Vagina (tissue), 2 donors: ENCODE data around the gene VPS26C.

ENCODE experiments used
- POLR2A ChIP-seq, 2 donors: fragments of 450-650 bp; IDR thresholded peaks; one replicate each; pipeline ENCODE4 v1.6.1; 2017; ENCODE audit warnings: antibody characterized with exemption in 2 of 2, mild to moderate bottlenecking in 2 of 2, moderate library complexity in 2 of 2
- POLR2AphosphoS5 ChIP-seq, 2 donors: sonication (generic); formaldehyde crosslinking; IDR thresholded peaks; one replicate each; pipeline ENCODE4 v1.9.0; 2017; ENCODE audit warnings: antibody characterized with exemption in 2 of 2, mild to moderate bottlenecking in 2 of 2, low read depth in 1 of 2; ENCODE audit not compliant: insufficient read depth in 1 of 2
- TF ChIP-seq, protein P1 (sequence below), 3 experiments: fragments of 450-650 bp in 2 of 3; fragments of 200-600 bp in 1 of 3; sonication (generic) in 1 of 3; IDR thresholded peaks; one replicate each; pipeline ENCODE4 v1.5.1; 2017 to 2019; ENCODE audit warnings: antibody characterized with exemption in 3 of 3, mild to moderate bottlenecking in 2 of 3, moderate library complexity in 2 of 3

DNA sequence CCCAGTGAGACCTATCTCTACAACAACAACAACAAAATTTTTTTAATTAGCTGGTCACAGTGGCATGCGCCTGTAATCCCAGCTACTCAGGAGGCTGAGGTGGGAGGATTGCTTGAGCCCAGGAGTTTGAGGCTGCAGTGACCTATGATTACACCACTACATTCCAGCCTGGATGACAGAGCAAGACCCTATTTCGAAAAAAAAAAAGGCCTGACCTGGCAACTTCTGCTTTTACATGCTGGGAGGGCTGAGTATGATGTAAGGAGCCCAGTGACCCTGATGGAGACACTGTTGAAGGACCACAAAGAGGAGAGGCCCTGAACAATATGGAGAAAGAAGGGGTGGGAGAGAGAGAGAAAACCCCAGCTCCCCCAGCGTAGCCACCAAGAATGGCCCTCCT is 9.2 kb upstream of the VPS26C start:
- TF ChIP-seq, protein P1, sequence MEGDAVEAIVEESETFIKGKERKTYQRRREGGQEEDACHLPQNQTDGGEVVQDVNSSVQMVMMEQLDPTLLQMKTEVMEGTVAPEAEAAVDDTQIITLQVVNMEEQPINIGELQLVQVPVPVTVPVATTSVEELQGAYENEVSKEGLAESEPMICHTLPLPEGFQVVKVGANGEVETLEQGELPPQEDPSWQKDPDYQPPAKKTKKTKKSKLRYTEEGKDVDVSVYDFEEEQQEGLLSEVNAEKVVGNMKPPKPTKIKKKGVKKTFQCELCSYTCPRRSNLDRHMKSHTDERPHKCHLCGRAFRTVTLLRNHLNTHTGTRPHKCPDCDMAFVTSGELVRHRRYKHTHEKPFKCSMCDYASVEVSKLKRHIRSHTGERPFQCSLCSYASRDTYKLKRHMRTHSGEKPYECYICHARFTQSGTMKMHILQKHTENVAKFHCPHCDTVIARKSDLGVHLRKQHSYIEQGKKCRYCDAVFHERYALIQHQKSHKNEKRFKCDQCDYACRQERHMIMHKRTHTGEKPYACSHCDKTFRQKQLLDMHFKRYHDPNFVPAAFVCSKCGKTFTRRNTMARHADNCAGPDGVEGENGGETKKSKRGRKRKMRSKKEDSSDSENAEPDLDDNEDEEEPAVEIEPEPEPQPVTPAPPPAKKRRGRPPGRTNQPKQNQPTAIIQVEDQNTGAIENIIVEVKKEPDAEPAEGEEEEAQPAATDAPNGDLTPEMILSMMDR (IDR thresholded peaks at IDR 0.05), result no peak
- TF ChIP-seq POLR2AphosphoS5 (IDR thresholded peaks at IDR 0.05; ENCODE audit: insufficient read depth in 1 of 2, low read depth in 1 of 2) (no peak), POLR2A (IDR thresholded peaks at IDR 0.05) (no peak)
